Neural cell (in vitro differentiated cells): ENCODE measurements around the gene DHRS1. TPM values are rescaled to one million over a fixed set of nuclear protein-coding genes. Genes with fewer than 3 reads are reported as not detected.

ENCODE experiments used
- H2AFZ ChIP-seq: fragments of 200-600, 300-800 bp; sonication (generic), shearing (Covaris generic); 2 replicates; pipeline ENCODE4 v1.6.0; 2014; ENCODE audit warnings: low read depth, mild to moderate bottlenecking, antibody characterized with exemption, low read length, moderate library complexity
- H3F3A ChIP-seq: fragments of 200-600 bp; shearing (Covaris generic); 2 replicates; pipeline ENCODE4 v1.6.1; 2016; ENCODE audit warnings: mild to moderate bottlenecking, moderate library complexity, mixed read lengths, antibody characterized with exemption, low read length; ENCODE audit not compliant: insufficient read depth, poor library complexity, severe bottlenecking
- H3K27ac ChIP-seq: fragments of 200-600, 300-800 bp; sonication (generic), shearing (Covaris generic); 2 replicates; pipeline ENCODE4 v1.5.1; 2014; ENCODE audit warnings: mild to moderate bottlenecking, low read length, moderate library complexity
- H3K27me3 ChIP-seq: fragments of 300-800, 200-600 bp; sonication (generic), shearing (Covaris generic); 2 replicates; pipeline ENCODE4 v1.6.0; 2014; ENCODE audit warnings: mild to moderate bottlenecking, low read depth, low read length, moderate library complexity; ENCODE audit not compliant: insufficient read depth
- H3K36me3 ChIP-seq: fragments of 300-800, 200-600 bp; sonication (generic), shearing (Covaris generic); 2 replicates; pipeline ENCODE4 v1.5.1; 2014; ENCODE audit warnings: mild to moderate bottlenecking, antibody characterized with exemption, low read length, moderate library complexity; ENCODE audit not compliant: insufficient read depth
- H3K4me2 ChIP-seq: fragments of 300-800, 200-600 bp; sonication (generic), shearing (Covaris generic); 2 replicates; pipeline ENCODE4 v1.6.0; 2014; ENCODE audit warnings: mild to moderate bottlenecking, low read length
- H3K4me3 ChIP-seq: fragments of 300-800, 200-600 bp; sonication (generic), shearing (Covaris generic); 2 replicates; pipeline ENCODE4 v1.5.1; 2014; ENCODE audit warnings: mild to moderate bottlenecking, low read length, moderate library complexity
- H3K79me2 ChIP-seq: fragments of 200-600 bp; shearing (Covaris generic); replicated peaks from 2 replicates; pipeline ENCODE4 v1.6.0; 2014; ENCODE audit warnings: mild to moderate bottlenecking, low read length, moderate library complexity; ENCODE audit not compliant: insufficient read depth
- H3K9ac ChIP-seq: fragments of 300-800, 200-600 bp; sonication (generic), shearing (Covaris generic); 2 replicates; pipeline ENCODE4 v1.6.1; 2016; ENCODE audit warnings: mild to moderate bottlenecking, low read length, mixed read lengths
- H3K9me2 ChIP-seq: fragments of 200-600 bp; shearing (Covaris generic); 2 replicates; pipeline ENCODE4 v1.6.1; 2016; ENCODE audit warnings: mild to moderate bottlenecking, low read length, mixed read lengths; ENCODE audit not compliant: insufficient read depth
- H3K9me3 ChIP-seq: fragments of 200-600, 300-800 bp; sonication (generic), shearing (Covaris generic); 2 replicates; pipeline ENCODE4 v1.6.1; 2016; ENCODE audit warnings: mild to moderate bottlenecking, mixed run types, low read length, moderate library complexity, mixed read lengths
- H4K20me1 ChIP-seq: fragments of 200-600 bp; shearing (Covaris generic); 2 replicates; pipeline ENCODE4 v1.6.1; 2016; ENCODE audit warnings: mild to moderate bottlenecking, mixed run types; ENCODE audit not compliant: insufficient read depth
- EP300 ChIP-seq: fragments of 450-650 bp; conservative IDR thresholded peaks from 2 replicates; pipeline ENCODE4 v1.6.1; 2014; ENCODE audit warnings: antibody characterized with exemption, mild to moderate bottlenecking, moderate library complexity; ENCODE audit not compliant: poor library complexity, severe bottlenecking
- EZH2 ChIP-seq: fragments of 200-600, 300-800 bp; shearing (Covaris generic), sonication (generic); IDR thresholded peaks from 2 replicates; pipeline ENCODE4 v1.6.1; 2014; ENCODE audit warnings: antibody characterized with exemption, low read length, borderline replicate concordance, mild to moderate bottlenecking; ENCODE audit not compliant: insufficient read depth, poor library complexity, severe bottlenecking
- MXI1 ChIP-seq: fragments of 450-650 bp; conservative IDR thresholded peaks from 2 replicates; pipeline ENCODE4 v1.6.1; 2014; ENCODE audit warnings: antibody characterized with exemption, mild to moderate bottlenecking; ENCODE audit not compliant: poor library complexity, severe bottlenecking
- POLR2AphosphoS5 ChIP-seq: IDR thresholded peaks from 2 replicates; pipeline ENCODE4 v1.6.1; 2012
- RAD21 ChIP-seq: fragments of 450-650 bp; conservative IDR thresholded peaks from 2 replicates; pipeline ENCODE4 v1.6.1; 2014; ENCODE audit warnings: antibody characterized with exemption, mild to moderate bottlenecking, moderate library complexity
- SMC3 ChIP-seq: fragments of 450-650 bp; conservative IDR thresholded peaks from 2 replicates; pipeline ENCODE4 v1.6.1; 2014; ENCODE audit warnings: antibody characterized with exemption, mild to moderate bottlenecking, moderate library complexity; ENCODE audit not compliant: poor library complexity
- TAF1 ChIP-seq: IDR thresholded peaks from 2 replicates; pipeline ENCODE4 v1.6.1; 2012; ENCODE audit warnings: low read depth
- polyA plus RNA-seq: library from polyadenylated mRNA; depleted of rRNA; stranded (reverse); fragments of >200 nt; gene quantifications from 2 replicates; pipeline ENCODE4 v1.2.3, GENCODE V29; 2014
- TF ChIP-seq, protein P1 (sequence below): IDR thresholded peaks from 2 replicates; pipeline ENCODE4 v1.6.1; 2012; ENCODE audit warnings: borderline replicate concordance
- TF ChIP-seq, protein P2 (sequence below): fragments of 450-650 bp; IDR thresholded peaks from 2 replicates; pipeline ENCODE4 v1.5.1; 2014; ENCODE audit warnings: antibody characterized with exemption, mild to moderate bottlenecking, moderate library complexity; ENCODE audit not compliant: poor library complexity, severe bottlenecking

Gene DHRS1
- polyA plus RNA-seq, 1 donor from 2014 or later = 6.9 TPM

DNA sequence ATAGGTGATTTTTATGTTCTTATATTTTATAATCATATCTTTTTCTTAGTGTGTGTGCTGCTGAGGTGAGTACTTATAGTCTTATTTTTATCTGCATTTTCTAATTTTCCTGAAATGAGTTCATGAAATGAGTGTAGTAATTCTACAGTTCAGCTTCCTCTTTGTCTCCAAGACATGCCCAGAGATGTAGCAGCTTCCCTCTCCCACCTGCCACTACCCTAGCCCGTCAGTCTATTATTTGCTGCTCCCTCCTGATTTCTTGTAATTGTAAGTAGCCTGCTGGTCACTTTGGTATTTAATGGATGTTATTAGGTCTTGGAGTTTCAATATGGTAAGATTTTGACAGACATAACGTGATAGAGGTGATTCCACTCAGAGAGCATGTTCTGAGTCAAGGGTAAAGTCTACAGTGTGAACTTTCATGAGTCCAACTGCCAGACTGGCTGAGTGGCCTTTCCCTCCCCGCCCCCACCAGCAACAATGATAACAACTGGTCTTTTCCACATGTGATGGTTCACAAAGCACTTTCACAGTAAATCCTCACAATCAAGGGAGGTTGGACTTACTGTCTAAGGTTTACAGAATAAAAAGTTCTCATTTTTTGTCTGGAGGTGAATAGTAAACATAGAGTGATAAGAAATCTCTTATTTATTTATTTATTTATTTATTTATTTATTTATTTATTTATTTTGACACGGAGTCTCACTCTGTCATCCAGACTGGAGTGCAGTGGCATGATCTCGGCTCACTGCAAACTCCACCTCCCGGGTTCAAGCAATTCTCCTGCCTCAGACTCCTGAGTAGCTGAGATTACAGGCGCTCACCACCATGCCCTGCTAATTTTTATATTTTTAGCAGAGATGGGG is 44.4 kb upstream of the DHRS1 start:
- H3F3A ChIP-seq = no peaks in the 10 kb centered on the region
- TF ChIP-seq EP300 (no peak), TAF1 (no peak), EZH2 (no peak), MXI1 (no peak), SMC3 (no peak), RAD21 (no peak), POLR2AphosphoS5 (no peak)
- TF ChIP-seq, protein P1, sequence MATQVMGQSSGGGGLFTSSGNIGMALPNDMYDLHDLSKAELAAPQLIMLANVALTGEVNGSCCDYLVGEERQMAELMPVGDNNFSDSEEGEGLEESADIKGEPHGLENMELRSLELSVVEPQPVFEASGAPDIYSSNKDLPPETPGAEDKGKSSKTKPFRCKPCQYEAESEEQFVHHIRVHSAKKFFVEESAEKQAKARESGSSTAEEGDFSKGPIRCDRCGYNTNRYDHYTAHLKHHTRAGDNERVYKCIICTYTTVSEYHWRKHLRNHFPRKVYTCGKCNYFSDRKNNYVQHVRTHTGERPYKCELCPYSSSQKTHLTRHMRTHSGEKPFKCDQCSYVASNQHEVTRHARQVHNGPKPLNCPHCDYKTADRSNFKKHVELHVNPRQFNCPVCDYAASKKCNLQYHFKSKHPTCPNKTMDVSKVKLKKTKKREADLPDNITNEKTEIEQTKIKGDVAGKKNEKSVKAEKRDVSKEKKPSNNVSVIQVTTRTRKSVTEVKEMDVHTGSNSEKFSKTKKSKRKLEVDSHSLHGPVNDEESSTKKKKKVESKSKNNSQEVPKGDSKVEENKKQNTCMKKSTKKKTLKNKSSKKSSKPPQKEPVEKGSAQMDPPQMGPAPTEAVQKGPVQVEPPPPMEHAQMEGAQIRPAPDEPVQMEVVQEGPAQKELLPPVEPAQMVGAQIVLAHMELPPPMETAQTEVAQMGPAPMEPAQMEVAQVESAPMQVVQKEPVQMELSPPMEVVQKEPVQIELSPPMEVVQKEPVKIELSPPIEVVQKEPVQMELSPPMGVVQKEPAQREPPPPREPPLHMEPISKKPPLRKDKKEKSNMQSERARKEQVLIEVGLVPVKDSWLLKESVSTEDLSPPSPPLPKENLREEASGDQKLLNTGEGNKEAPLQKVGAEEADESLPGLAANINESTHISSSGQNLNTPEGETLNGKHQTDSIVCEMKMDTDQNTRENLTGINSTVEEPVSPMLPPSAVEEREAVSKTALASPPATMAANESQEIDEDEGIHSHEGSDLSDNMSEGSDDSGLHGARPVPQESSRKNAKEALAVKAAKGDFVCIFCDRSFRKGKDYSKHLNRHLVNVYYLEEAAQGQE = no peak
- TF ChIP-seq, protein P2, sequence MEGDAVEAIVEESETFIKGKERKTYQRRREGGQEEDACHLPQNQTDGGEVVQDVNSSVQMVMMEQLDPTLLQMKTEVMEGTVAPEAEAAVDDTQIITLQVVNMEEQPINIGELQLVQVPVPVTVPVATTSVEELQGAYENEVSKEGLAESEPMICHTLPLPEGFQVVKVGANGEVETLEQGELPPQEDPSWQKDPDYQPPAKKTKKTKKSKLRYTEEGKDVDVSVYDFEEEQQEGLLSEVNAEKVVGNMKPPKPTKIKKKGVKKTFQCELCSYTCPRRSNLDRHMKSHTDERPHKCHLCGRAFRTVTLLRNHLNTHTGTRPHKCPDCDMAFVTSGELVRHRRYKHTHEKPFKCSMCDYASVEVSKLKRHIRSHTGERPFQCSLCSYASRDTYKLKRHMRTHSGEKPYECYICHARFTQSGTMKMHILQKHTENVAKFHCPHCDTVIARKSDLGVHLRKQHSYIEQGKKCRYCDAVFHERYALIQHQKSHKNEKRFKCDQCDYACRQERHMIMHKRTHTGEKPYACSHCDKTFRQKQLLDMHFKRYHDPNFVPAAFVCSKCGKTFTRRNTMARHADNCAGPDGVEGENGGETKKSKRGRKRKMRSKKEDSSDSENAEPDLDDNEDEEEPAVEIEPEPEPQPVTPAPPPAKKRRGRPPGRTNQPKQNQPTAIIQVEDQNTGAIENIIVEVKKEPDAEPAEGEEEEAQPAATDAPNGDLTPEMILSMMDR = no peak

GRCh38 chr14:24342889-24343288 is 43.3 kb upstream of the DHRS1 start:
- Histone ChIP-seq H3K27ac (no peak overlapping the region), H4K20me1 (no peaks in the 10 kb centered on the region), H3F3A (no peaks in the 10 kb centered on the region), H2AFZ (no peak overlapping the region), H3K36me3 (no peaks in the 10 kb centered on the region), H3K4me2 (no peak overlapping the region), H3K79me2 (no peaks in the 10 kb centered on the region), H3K27me3 (peaks cover 39% of the 10 kb centered on the region), H3K4me3 (no peak overlapping the region), H3K9ac (no peak overlapping the region), H3K9me2 (no peaks in the 10 kb centered on the region), H3K9me3 (no peaks in the 10 kb centered on the region)
- TF ChIP-seq, protein P1 = no peak
- no peak for TF ChIP-seq EP300
- TF ChIP-seq POLR2AphosphoS5 = no peak
- TF ChIP-seq RAD21 = no peak
- TF ChIP-seq, protein P2 = no peak

More for the DNA sequence above, 44.4 kb upstream of the DHRS1 start:
- H3K27me3 ChIP-seq = peaks cover 27% of the 10 kb centered on the region
- no peak overlapping the region for H2AFZ ChIP-seq
- no peaks in the 10 kb centered on the region for H3K9me2 ChIP-seq
- no peak overlapping the region for H3K4me2 ChIP-seq
- H3K9me3 ChIP-seq = no peaks in the 10 kb centered on the region
- H3K79me2 ChIP-seq = no peaks in the 10 kb centered on the region
- no peak overlapping the region for H3K9ac ChIP-seq
- no peak overlapping the region for H3K4me3 ChIP-seq
- H3K36me3 ChIP-seq = no peaks in the 10 kb centered on the region
- no peaks in the 10 kb centered on the region for H4K20me1 ChIP-seq
- H3K27ac ChIP-seq = no peak overlapping the region
